Mesendoderm (in vitro differentiated cells): Measurements from ENCODE around the gene RBBP6.

Experiments used
- DNase-seq: peaks from one replicate; pipeline ENCODE4 v3.0.0; 2013
- H2AK5ac ChIP-seq: 2 replicates; pipeline ENCODE4 v1.6.1; 2013; ENCODE audit warnings: low read length, inconsistent platforms
- H2BK120ac ChIP-seq: 2 replicates; pipeline ENCODE4 v1.6.1; 2013; ENCODE audit warnings: low read depth, mild to moderate bottlenecking, low read length, moderate library complexity, mixed read lengths
- H2BK15ac ChIP-seq: replicated peaks from 2 replicates; pipeline ENCODE4 v1.6.1; 2013; ENCODE audit warnings: low read depth, mild to moderate bottlenecking, moderate library complexity
- H2BK5ac ChIP-seq: 2 replicates; pipeline ENCODE4 v1.6.1; 2013; ENCODE audit warnings: low read length, inconsistent platforms
- H3K18ac ChIP-seq: 2 replicates; pipeline ENCODE4 v1.6.1; 2013; ENCODE audit warnings: mild to moderate bottlenecking, low read length, mixed read lengths
- H3K23ac ChIP-seq: one replicate; pipeline ENCODE4 v1.6.1; 2013; ENCODE audit warnings: low read length
- H3K27ac ChIP-seq: 2 replicates; pipeline ENCODE4 v1.5.1; 2013; ENCODE audit warnings: low read depth, mild to moderate bottlenecking, inconsistent platforms, low read length, moderate library complexity
- H3K27me3 ChIP-seq: 2 replicates; pipeline ENCODE4 v1.6.1; 2013; ENCODE audit warnings: low read length, control low read depth, mild to moderate bottlenecking, inconsistent platforms; ENCODE audit not compliant: insufficient read depth, poor library complexity
- H3K36me3 ChIP-seq: 2 replicates; pipeline ENCODE4 v1.6.1; 2013; ENCODE audit warnings: low read length, inconsistent platforms; ENCODE audit not compliant: control insufficient read depth, insufficient read depth
- H3K4ac ChIP-seq: one replicate; pipeline ENCODE4 v1.6.1; 2013; ENCODE audit warnings: low read depth, mild to moderate bottlenecking, low read length, moderate library complexity
- H3K4me1 ChIP-seq: 2 replicates; pipeline ENCODE4 v1.6.1; 2013; ENCODE audit warnings: low read depth, low read length, inconsistent platforms; ENCODE audit not compliant: control insufficient read depth
- H3K4me2 ChIP-seq: 2 replicates; pipeline ENCODE4 v1.6.1; 2013; ENCODE audit warnings: low read length
- H3K4me3 ChIP-seq: 2 replicates; pipeline ENCODE4 v1.5.1; 2013; ENCODE audit warnings: mild to moderate bottlenecking, low read length
- H3K56ac ChIP-seq: one replicate; pipeline ENCODE4 v1.6.1; 2013; ENCODE audit warnings: low read length
- H3K79me1 ChIP-seq: 2 replicates; pipeline ENCODE4 v1.6.1; 2013; ENCODE audit warnings: low read length, inconsistent platforms
- H3K79me2 ChIP-seq: 2 replicates; pipeline ENCODE4 v1.6.1; 2013; ENCODE audit warnings: mild to moderate bottlenecking, low read length; ENCODE audit not compliant: control insufficient read depth, insufficient read depth
- H3K9ac ChIP-seq: 2 replicates; pipeline ENCODE4 v1.6.1; 2013; ENCODE audit warnings: low read length, inconsistent platforms
- H4K5ac ChIP-seq: one replicate; pipeline ENCODE4 v1.6.1; 2013; ENCODE audit warnings: low read length
- H4K8ac ChIP-seq: one replicate; pipeline ENCODE4 v1.6.1; 2013; ENCODE audit warnings: low read depth, mild to moderate bottlenecking, control low read depth, low read length, moderate library complexity
- WGBS: extraction: QIAGEN DNeasy Blood & Tissue Kit; methylation state at CpG from one replicate; pipeline ENCODE4 v1.1.7; 2013; ENCODE audit warnings: low lambda C conversion rate, missing lambda C conversion rate; ENCODE audit not compliant: insufficient coverage; ENCODE audit errors: extremely low coverage; 5-methylcytosine and 5-hydroxymethylcytosine counted together

The RBBP6 gene

DNA sequence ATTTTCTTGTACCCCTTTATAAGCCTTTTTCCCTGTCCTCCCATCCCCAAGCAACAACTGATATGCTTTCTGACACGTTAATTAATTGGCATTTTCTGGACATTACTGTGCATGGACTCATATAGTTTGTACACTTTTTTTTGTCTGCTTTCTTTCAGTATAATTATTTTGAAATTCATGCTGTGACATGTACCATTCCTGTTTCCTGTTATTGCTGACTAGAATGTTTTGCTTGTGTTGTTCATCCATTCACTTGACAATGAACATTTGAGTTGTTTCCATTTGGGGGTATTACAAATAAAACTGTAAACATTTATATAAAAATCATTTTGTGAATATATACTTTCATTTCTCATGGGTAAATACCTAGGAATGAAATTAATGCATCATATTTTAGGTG is 50.6 kb downstream of the RBBP6 start:
- Histone ChIP-seq H3K4ac (no peak overlapping the region), H3K18ac (no peak overlapping the region), H3K4me3 (no peak overlapping the region), H2BK15ac (no peak overlapping the region), H2BK120ac (no peak overlapping the region), H3K56ac (no peak overlapping the region), H2BK5ac (no peak overlapping the region), H2AK5ac (no peak overlapping the region), H3K4me1 (no peaks in the 10 kb centered on the region), H3K27me3 (no peaks in the 10 kb centered on the region), H4K5ac (no peak overlapping the region), H3K79me2 (no peaks in the 10 kb centered on the region), H3K36me3 (no peaks in the 10 kb centered on the region), H3K79me1 (no peaks in the 10 kb centered on the region), H3K23ac (no peak overlapping the region), H3K27ac (no peak overlapping the region), H3K4me2 (no peak overlapping the region), H3K9ac (no peak overlapping the region), H4K8ac (no peak overlapping the region)
- no CpG with 5 or more reads among the region's 1 CpG for WGBS
- DNase-seq, result no peak

GRCh38 chr16:24598777-24599437 is 59.5 kb downstream of the RBBP6 start:
- WGBS, result no CpG with 5 or more reads among the region's 8 CpGs
- Histone ChIP-seq H4K8ac (no peak overlapping the region), H3K79me2 (no peaks in the 10 kb centered on the region), H3K9ac (no peak overlapping the region), H4K5ac (no peak overlapping the region), H3K36me3 (no peaks in the 10 kb centered on the region), H2BK5ac (no peak overlapping the region), H3K4me3 (no peak overlapping the region), H3K4me2 (no peak overlapping the region), H3K18ac (no peak overlapping the region), H3K79me1 (no peaks in the 10 kb centered on the region), H2BK120ac (no peak overlapping the region), H2AK5ac (no peak overlapping the region), H3K23ac (no peak overlapping the region), H3K4me1 (no peaks in the 10 kb centered on the region), H3K56ac (no peak overlapping the region), H3K4ac (no peak overlapping the region), H3K27ac (no peak overlapping the region), H3K27me3 (no peaks in the 10 kb centered on the region), H2BK15ac (no peak overlapping the region)
- DNase-seq, result no peak

DNA sequence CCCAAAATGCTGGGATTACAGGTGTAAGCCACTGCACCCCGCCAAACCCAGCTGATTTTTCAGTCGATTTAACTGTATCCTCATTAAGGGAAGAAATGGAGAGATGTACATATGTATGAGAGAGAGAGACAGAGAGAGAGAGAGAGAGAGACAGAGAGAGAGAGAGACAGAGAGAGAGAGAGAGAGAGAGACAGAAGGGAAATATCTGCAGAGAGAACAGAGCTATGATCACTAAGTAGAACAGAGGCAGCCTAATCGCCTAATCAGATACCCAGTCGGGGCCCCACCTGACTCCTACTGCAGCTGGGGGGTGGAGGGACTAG is 70.0 kb downstream of the RBBP6 start:
- H3K9ac ChIP-seq, result no peak overlapping the region
- H2BK120ac ChIP-seq, result no peak overlapping the region
- H2BK5ac ChIP-seq, result no peak overlapping the region
- no peak overlapping the region for H3K4ac ChIP-seq
- H4K5ac ChIP-seq, result no peak overlapping the region
- WGBS, result no CpG with 5 or more reads among the region's 4 CpGs
- no peak overlapping the region for H3K18ac ChIP-seq
- no peak overlapping the region for H3K4me3 ChIP-seq
- no peak overlapping the region for H2BK15ac ChIP-seq
- H4K8ac ChIP-seq, result no peak overlapping the region
- H3K79me2 ChIP-seq, result no peaks in the 10 kb centered on the region
- no peak for DNase-seq
- no peaks in the 10 kb centered on the region for H3K27me3 ChIP-seq
- no peak overlapping the region for H3K23ac ChIP-seq
- H3K79me1 ChIP-seq, result no peaks in the 10 kb centered on the region
- peak overlapping the region; percentile 58 for H3K56ac ChIP-seq
- peak overlapping the region; percentile 49 for H3K4me2 ChIP-seq
- no peaks in the 10 kb centered on the region for H3K36me3 ChIP-seq
- no peaks in the 10 kb centered on the region for H3K4me1 ChIP-seq
- no peak overlapping the region for H2AK5ac ChIP-seq
- H3K27ac ChIP-seq, result no peak overlapping the region

GRCh38 chr16:24609740-24610415 is 70.5 kb downstream of the RBBP6 start:
- H3K23ac ChIP-seq, result no peak overlapping the region
- peak; percentile 66 for DNase-seq
- no peak overlapping the region for H2BK5ac ChIP-seq
- H3K36me3 ChIP-seq, result no peaks in the 10 kb centered on the region
- no peak overlapping the region for H4K5ac ChIP-seq
- H3K56ac ChIP-seq, result peak overlapping the region; percentile 65
- no peaks in the 10 kb centered on the region for H3K79me2 ChIP-seq
- H2BK120ac ChIP-seq, result no peak overlapping the region
- no peak overlapping the region for H3K18ac ChIP-seq
- peak overlapping the region; percentile 52 for H3K9ac ChIP-seq
- H3K79me1 ChIP-seq, result no peaks in the 10 kb centered on the region
- H3K27ac ChIP-seq, result no peak overlapping the region
- no CpG with 5 or more reads among the region's 22 CpGs for WGBS
- no peak overlapping the region for H3K4ac ChIP-seq
- H4K8ac ChIP-seq, result no peak overlapping the region
- H3K4me2 ChIP-seq, result peak overlapping the region; percentile 49
- H3K4me3 ChIP-seq, result peak overlapping the region; percentile 39
- H2AK5ac ChIP-seq, result no peak overlapping the region
- H2BK15ac ChIP-seq, result no peak overlapping the region
- H3K27me3 ChIP-seq, result no peaks in the 10 kb centered on the region
- H3K4me1 ChIP-seq, result no peaks in the 10 kb centered on the region

- Histone ChIP-seq H3K23ac (no peak overlapping the region), H2BK120ac (no peak overlapping the region), H3K27ac (no peak overlapping the region), H3K79me2 (no peaks in the 10 kb centered on the region), H2BK5ac (no peak overlapping the region), H3K36me3 (no peaks in the 10 kb centered on the region), H3K4me1 (no peaks in the 10 kb centered on the region), H3K79me1 (no peaks in the 10 kb centered on the region), H3K4me2 (peak overlapping the region; percentile 49), H3K56ac (peak overlapping the region; percentile 65), H2BK15ac (no peak overlapping the region), H3K4ac (no peak overlapping the region), H4K5ac (no peak overlapping the region), H3K9ac (peak overlapping the region; percentile 52), H2AK5ac (no peak overlapping the region), H4K8ac (no peak overlapping the region), H3K4me3 (peak overlapping the region; percentile 39), H3K27me3 (no peaks in the 10 kb centered on the region), H3K18ac (no peak overlapping the region)
- peak; percentile 45 for DNase-seq
- 100% methylated on average over 1 of the region's 13 CpGs for WGBS
These were observed 71.0 kb downstream of the RBBP6 start for GRCh38 chr16:24610416-24610755.

DNA sequence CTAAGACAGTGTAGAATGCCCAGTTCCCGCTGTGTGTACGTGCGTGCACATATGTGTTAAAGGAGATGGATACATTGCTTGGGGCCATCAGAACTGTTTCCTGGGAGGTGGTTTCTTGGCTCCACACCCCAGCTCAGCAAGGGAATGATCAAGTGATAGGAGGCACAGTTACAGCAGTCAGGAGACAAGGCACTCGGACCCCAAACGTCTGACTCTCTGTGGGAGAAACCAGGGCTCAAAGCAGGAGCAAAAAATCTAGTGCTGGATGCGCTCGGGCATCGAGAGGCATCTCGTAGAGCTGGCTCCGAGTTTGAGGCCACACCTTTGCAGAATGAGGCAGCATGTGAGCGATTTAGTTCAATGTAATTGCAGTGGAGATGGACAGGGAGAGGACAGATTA is 71.9 kb downstream of the RBBP6 start:
- H3K79me1 ChIP-seq, result no peaks in the 10 kb centered on the region
- no peak overlapping the region for H4K8ac ChIP-seq
- no peak overlapping the region for H3K27ac ChIP-seq
- H2BK120ac ChIP-seq, result no peak overlapping the region
- no peak overlapping the region for H2AK5ac ChIP-seq
- no peak overlapping the region for H3K9ac ChIP-seq
- H3K4me1 ChIP-seq, result no peaks in the 10 kb centered on the region
- H3K56ac ChIP-seq, result no peak overlapping the region
- no peak overlapping the region for H3K18ac ChIP-seq
- no peak overlapping the region for H2BK15ac ChIP-seq
- H3K79me2 ChIP-seq, result no peaks in the 10 kb centered on the region
- H3K4me3 ChIP-seq, result no peak overlapping the region
- no peak overlapping the region for H4K5ac ChIP-seq
- no peak overlapping the region for H2BK5ac ChIP-seq
- no peak overlapping the region for H3K4ac ChIP-seq
- whole genome bisulfite sequencing, result no CpG with 5 or more reads among the region's 11 CpGs
- H3K4me2 ChIP-seq, result no peak overlapping the region
- no peak for DNase-seq
- no peaks in the 10 kb centered on the region for H3K27me3 ChIP-seq
- H3K36me3 ChIP-seq, result no peaks in the 10 kb centered on the region
- H3K23ac ChIP-seq, result no peak overlapping the region
